ENCODE data around the gene MTTP.

MTTP gene

GRCh38 chr4:99586797-99587196 is 12.2 kb downstream of the MTTP start:
- DNase-seq: no peak
- H3K27me3 ChIP-seq: peaks cover 15% of the 10 kb centered on the region
- H3K4me1 ChIP-seq: peaks cover 10% of the 10 kb centered on the region
- no peaks in the 10 kb centered on the region for H3K36me3 ChIP-seq
- no peak for TF ChIP-seq CTCF (IDR thresholded peaks at IDR 0.05; ENCODE audit: low read depth, low read length)
- H3K9me3 ChIP-seq: no peaks in the 10 kb centered on the region
- H3K4me3 ChIP-seq (ENCODE audit: low read depth, low read length): no peak overlapping the region

GRCh38 chr4:99587309-99587708 is 12.7 kb downstream of the MTTP start:
- Histone ChIP-seq H3K4me1 (peaks cover 10% of the 10 kb centered on the region), H3K9me3 (no peaks in the 10 kb centered on the region), H3K4me3 (ENCODE audit: low read depth, low read length) (no peak overlapping the region), H3K27me3 (peaks cover 12% of the 10 kb centered on the region), H3K36me3 (no peaks in the 10 kb centered on the region)
- no peak for DNase-seq
- TF ChIP-seq CTCF (IDR thresholded peaks at IDR 0.05; ENCODE audit: low read depth, low read length): no peak

GRCh38 chr4:99587803-99588202 is 13.2 kb downstream of the MTTP start:
- Histone ChIP-seq H3K36me3 (no peaks in the 10 kb centered on the region), H3K27me3 (peaks cover 8% of the 10 kb centered on the region), H3K4me3 (ENCODE audit: low read depth, low read length) (no peak overlapping the region), H3K9me3 (no peaks in the 10 kb centered on the region), H3K4me1 (peaks cover 10% of the 10 kb centered on the region)
- no peak for DNase-seq
- no peak for TF ChIP-seq CTCF (IDR thresholded peaks at IDR 0.05; ENCODE audit: low read depth, low read length)

- Histone ChIP-seq H3K4me3 (ENCODE audit: low read depth, low read length) (no peak overlapping the region), H3K9me3 (no peaks in the 10 kb centered on the region), H3K36me3 (no peaks in the 10 kb centered on the region), H3K27me3 (no peaks in the 10 kb centered on the region), H3K4me1 (peaks cover under 1% of the 10 kb centered on the region)
- DNase-seq: no peak
- no peak for TF ChIP-seq CTCF (IDR thresholded peaks at IDR 0.05; ENCODE audit: low read depth, low read length)
Measured at GRCh38 chr4:99591757-99592156, 17.1 kb downstream of the MTTP start.

- no peak overlapping the region for H3K4me3 ChIP-seq (ENCODE audit: low read depth, low read length)
- no peaks in the 10 kb centered on the region for H3K27me3 ChIP-seq
- H3K9me3 ChIP-seq: no peaks in the 10 kb centered on the region
- H3K4me1 ChIP-seq: no peaks in the 10 kb centered on the region
- no peaks in the 10 kb centered on the region for H3K36me3 ChIP-seq
- no peak for DNase-seq
- no peak for TF ChIP-seq CTCF (IDR thresholded peaks at IDR 0.05; ENCODE audit: low read depth, low read length)
Measured at GRCh38 chr4:99593781-99594641, 19.4 kb downstream of the MTTP start.

GRCh38 chr4:99594818-99595217 is 20.2 kb downstream of the MTTP start:
- TF ChIP-seq CTCF (IDR thresholded peaks at IDR 0.05; ENCODE audit: low read depth, low read length): no peak
- no peaks in the 10 kb centered on the region for H3K27me3 ChIP-seq
- no peaks in the 10 kb centered on the region for H3K36me3 ChIP-seq
- no peaks in the 10 kb centered on the region for H3K9me3 ChIP-seq
- no peaks in the 10 kb centered on the region for H3K4me1 ChIP-seq
- H3K4me3 ChIP-seq (ENCODE audit: low read depth, low read length): no peak overlapping the region
- DNase-seq: no peak
